NCI-H1105 (cell line): ENCODE data around the gene FAM210B.
"Not testable (repeated sequence)": the region's sequence is repeated elsewhere in the genome, so short reads cannot be mapped to it uniquely, and the experiment has no call there.

Experiments
- DNase-seq: peaks from one replicate; lab custom pipeline; 2025; lab: John Stamatoyannopoulos, UW

FAM210B gene

GRCh38 chr20:56358600-56359211 lies at the start of gene FAM210B:
FAM210B (plus strand) TSS chr20:56358974; CDS start chr20:56359006, 32 bp downstream.
- DNase-seq, result peak; percentile 91

DNA sequence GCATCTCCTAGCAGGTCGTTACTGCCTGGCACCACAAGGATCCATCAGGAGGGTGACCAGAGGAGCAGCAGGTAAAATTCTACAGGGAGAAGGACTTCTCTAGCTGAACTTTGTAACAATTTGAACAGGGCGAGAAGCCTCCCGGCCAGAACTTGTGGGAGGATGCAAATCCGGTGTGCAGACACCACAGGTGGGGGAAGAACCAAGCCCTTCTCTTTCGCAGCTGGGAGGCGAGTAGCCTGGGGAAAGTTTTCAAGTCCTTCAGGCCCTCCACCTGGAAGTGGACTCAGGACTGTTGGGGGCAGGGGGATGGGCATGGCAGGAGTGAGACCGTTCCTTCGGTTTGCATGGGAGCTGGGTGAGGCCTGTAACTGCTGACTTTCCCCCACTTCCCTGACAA lies 42.7 kb upstream of the FAM210B start:
- DNase-seq, result no peak

GRCh38 chr20:56316483-56316882 lies 42.3 kb upstream of the FAM210B start:
- no peak for DNase-seq

GRCh38 chr20:56322681-56323080 lies 36.1 kb upstream of the FAM210B start:
- no peak for DNase-seq

DNA sequence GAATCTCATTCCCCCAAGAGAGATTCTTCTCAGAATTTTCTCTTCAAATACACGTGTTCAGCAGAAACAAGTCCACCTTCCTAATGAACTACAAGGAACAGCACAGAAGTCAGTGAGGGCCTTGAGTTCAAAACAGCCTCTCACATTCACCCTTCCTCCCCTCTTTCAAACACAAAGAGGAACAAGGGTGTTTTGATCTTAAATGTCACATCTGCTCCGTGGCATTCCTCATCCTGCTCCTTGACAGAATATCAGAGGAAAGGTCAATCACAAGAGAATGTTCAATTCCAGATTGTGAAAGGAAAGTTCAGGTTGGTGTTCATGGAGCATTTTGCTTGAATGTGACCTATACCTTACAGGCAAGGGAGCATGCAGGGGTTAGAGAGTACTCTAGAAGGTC lies 35.6 kb upstream of the FAM210B start:
- no peak for DNase-seq

- DNase-seq, result no peak
These were observed 35.1 kb upstream of the FAM210B start for GRCh38 chr20:56323656-56324055.

GRCh38 chr20:56324806-56325205 lies 34.0 kb upstream of the FAM210B start:
- DNase-seq, result no peak

GRCh38 chr20:56328861-56329260 lies 29.9 kb upstream of the FAM210B start:
- no peak for DNase-seq

DNA sequence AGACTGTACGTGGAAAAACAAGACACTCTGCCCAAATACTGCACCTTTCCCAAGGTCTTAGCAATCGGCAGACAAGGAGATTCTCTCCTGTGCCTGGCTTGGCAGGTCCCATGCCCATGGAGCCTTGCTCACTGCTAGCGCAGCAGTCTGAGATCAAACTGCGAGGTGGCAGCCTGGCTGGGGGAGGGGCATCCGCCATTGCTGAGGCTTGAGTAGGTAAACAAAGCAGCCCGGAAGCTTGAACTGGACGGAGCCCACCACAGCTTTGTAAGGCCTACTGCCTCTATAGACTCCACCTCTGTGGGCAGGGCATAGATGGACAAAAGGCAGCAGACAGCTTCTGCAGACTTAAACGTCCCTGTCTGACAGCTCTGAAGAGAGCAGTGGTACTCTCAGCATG lies 22.1 kb upstream of the FAM210B start:
- DNase-seq, result not testable (repeated sequence)

- no peak for DNase-seq
These were observed 16.0 kb upstream of the FAM210B start for GRCh38 chr20:56342783-56343182.

DNA sequence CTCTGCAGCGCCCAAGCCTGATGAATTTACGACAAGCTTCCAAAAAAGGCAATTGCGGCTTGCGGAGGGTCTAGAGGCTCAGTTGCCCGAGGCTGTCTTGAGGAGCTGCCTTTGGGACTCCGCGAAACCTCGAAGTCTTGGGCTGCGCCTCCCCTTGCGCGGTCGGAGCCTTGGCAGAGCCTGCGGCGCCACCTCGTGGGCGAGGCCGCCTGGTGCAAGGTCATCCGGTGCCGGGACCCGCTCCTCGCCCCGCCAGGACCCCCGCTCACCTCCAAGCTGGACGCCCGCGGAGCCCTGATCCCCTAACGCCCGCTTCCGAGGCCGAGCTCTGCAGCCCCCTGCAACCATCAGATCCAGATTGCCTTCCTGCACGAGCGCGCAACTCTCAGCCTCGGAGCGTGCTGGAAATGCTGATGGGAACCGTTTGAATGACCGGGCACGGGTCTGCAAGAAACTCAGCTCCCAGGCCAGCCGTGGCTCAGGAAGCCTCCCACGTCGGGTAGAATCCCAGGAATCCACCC lies 14.9 kb upstream of the FAM210B start:
- no peak for DNase-seq

DNA sequence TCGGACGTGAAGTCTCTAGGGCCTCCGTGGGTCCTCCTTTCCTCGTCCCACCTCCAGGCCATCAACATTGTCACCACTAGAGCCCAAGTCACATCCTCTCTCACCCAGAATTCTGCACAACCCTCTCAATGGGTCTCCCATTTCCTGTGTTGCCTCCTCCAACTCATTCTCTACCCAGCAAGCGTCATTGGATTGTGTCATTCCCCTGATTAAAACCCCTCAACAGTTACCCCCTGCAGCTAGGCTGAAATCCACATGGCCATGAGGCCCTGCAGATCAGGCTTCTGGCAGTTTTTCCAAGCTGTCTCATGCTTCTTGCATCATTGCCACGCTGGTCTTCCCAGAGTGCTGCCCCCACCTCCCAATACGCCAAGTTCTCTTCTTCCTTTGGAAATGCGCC lies 12.9 kb upstream of the FAM210B start:
- no peak for DNase-seq

GRCh38 chr20:56347628-56348304 lies 11.0 kb upstream of the FAM210B start:
- no peak for DNase-seq

- DNase-seq, result no peak
These were observed 10.5 kb upstream of the FAM210B start for GRCh38 chr20:56348305-56348693.

GRCh38 chr20:56348746-56349145 lies 10.0 kb upstream of the FAM210B start:
- no peak for DNase-seq

DNA sequence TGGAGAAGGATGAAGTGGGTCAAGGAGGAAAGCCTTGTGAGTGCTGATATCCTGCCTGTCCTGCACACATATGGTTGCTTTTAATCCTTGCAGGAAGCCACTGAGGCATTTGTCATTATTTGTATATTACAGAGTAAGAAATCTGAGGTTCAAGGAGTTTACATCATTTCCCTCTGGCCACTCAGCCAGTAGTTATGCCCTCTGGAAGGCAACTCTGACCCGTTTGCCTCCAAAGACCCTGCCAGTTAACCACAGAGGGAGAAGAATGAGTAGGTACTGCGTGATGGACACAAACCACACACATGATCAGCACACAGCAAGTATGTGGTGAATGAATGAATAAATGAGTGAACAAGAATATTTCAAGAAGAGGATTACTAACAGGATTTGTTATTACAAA lies 7.9 kb upstream of the FAM210B start:
- DNase-seq, result no peak

- DNase-seq, result no peak
These were observed 6.3 kb upstream of the FAM210B start for GRCh38 chr20:56352345-56353055.

DNA sequence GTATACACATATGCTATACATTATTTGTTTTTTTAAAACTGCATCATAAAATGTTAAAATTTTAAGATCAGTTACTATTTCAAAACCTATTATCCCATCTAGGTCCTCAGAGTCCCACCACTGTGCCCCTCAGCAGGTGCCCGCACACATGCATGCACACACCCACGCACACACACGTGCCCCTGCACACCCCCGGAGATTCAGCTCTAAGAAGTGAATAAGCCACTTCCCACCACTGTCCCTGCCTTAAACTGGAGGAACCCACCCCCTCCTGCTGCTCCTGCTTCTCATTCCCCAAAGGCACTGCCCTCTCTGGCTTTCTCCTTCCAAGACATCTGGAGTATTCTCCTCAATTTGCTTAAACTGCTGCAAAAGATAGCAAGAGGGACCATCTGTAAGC lies 5.4 kb upstream of the FAM210B start:
- DNase-seq, result no peak

DNA sequence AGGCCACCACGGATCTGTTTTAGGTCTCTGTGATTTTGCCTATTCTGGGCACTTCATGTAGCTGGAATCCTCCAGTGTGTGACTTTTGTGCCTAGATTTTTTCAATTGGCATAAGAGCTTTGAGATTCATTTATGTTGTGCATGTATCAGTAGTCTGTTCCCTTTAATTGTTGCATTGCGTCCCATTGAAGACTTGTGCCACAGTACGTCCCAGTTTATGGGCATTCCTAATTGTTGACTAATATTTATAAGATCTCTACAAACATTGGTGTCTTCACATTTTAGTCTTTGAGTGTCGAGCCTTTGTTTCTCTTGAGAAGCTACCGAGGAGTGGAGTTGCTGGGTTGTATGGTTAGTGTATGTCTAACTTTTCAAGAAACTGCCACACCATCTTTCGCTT lies 704 bp upstream of the FAM210B start:
- DNase-seq, result no peak

DNA sequence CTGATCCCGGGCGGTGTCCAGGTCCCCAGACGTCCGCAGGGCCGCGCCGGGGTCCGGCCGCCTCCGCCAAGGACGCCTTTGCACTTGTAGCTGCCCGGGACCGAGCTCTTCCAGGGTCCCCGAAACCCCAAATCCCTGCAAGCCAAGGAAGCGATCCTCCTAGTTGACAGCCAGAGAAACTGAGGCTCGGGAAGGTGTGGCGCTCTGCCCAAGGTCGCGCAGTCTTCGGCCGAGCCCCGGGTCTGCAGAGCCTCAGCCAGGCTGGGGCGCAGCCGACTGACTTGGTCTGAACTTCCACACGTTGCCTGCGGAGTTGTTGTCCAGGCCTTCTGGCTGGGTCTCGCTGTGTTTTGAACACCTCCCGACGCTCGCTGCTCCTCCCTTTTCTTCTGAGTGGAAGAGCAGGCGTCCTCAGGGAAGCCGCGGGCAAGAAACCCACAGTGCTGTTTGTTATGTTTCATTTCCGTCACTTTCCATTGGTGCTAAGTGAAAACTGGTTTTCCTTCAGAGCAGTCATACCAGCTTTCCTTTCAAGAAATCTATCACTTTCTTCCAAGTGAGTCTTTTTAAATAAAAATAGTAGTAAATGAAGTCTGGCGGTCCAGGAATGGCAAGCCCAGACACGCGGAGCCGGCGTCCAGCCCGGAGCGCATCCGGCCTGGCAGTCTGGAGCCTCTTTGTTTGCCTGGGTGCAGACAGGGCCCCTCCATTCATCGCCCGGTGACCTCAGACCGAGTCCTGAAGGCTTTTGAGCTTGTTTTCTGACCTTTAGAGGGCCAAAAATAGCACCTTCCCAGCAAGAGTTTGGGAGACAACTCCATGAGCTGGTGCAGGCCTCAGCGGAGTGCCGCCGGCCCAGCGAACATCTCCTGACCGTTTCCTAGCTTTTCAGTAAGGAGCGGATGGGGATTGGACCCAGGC lies 698 bp downstream of the FAM210B start:
- DNase-seq, result peak; percentile 49

DNA sequence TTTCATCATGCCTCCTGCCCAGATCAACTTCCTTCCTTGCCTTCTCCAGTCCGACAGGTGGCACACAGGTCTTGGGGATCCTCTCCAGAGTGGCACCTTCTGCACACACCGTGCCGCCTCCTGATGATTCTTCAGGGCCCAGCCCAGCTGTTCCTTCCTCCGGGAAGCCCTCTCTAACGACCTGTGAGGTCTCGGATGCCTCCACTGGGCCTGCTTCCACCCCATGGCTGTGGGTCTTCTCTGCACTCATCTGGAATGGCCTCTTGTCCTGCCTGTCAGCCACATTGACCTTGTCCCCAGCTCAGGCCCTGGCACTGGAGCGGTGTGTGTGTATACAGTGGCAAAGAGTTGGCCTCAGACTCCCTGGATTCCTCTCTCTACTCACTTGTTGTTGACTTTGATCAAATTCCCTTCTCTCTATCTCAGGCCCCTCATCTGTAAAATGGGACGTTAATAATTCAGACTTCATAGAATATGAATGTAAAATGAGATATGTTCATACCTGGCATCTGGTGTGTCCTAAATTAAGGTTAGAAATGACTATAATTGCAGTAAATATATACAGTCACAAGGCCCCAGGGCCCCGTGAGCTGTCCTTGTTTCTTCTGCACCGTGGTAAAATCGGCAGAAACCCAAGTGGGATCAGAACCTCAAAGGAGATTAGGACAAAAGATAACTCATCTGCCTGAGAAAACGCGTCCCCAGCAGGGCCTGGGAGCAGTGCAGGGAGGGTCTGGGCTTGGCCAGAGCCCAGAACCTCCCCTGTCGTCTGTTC lies 1.5 kb downstream of the FAM210B start:
- DNase-seq, result no peak
